Activated CD4-positive, alpha-beta T cell treated with anti-CD3 and anti-CD28 coated beads, Interleukin-2, amount 50 U/mL, for 16 hours (primary cell): ENCODE results near the gene RNGTT.
"Not testable (repeated sequence)": the region's sequence is repeated elsewhere in the genome, so short reads cannot be mapped to it uniquely, and the experiment has no call there.

Experiments used
- DNase-seq: peaks from one replicate; pipeline ENCODE4 v3.0.0-alpha.2; 2020

The RNGTT gene

GRCh38 chr6:88858455-88858854, 105.0 kb downstream of the RNGTT start:
- DNase-seq, result no peak

- no peak for DNase-seq
Measured at GRCh38 chr6:88856566-88856965, 106.9 kb downstream of the RNGTT start.

GRCh38 chr6:88855541-88856147, 107.8 kb downstream of the RNGTT start:
- DNase-seq, result no peak

- DNase-seq, result no peak
Measured at GRCh38 chr6:88852775-88853174, 110.6 kb downstream of the RNGTT start.

GRCh38 chr6:88852000-88852399, 111.4 kb downstream of the RNGTT start:
- DNase-seq, result no peak

GRCh38 chr6:88848870-88849269, 114.5 kb downstream of the RNGTT start:
- no peak for DNase-seq

GRCh38 chr6:88843040-88843439, 120.4 kb downstream of the RNGTT start:
- DNase-seq, result no peak

GRCh38 chr6:88842320-88842719, 121.1 kb downstream of the RNGTT start:
- DNase-seq, result no peak

- DNase-seq, result no peak
Measured at GRCh38 chr6:88840796-88841539, 122.5 kb downstream of the RNGTT start.

GRCh38 chr6:88840289-88840688, 123.1 kb downstream of the RNGTT start:
- DNase-seq, result no peak

- DNase-seq, result no peak
Measured at GRCh38 chr6:88839280-88839679, 124.1 kb downstream of the RNGTT start.

GRCh38 chr6:88835210-88835609, 128.2 kb downstream of the RNGTT start:
- no peak for DNase-seq

GRCh38 chr6:88833071-88833470, 130.3 kb downstream of the RNGTT start:
- DNase-seq, result not testable (repeated sequence)

- DNase-seq, result not testable (repeated sequence)
Measured at GRCh38 chr6:88827599-88827998, 135.8 kb downstream of the RNGTT start.

- DNase-seq, result no peak
Measured at GRCh38 chr6:88825856-88826255, 137.6 kb downstream of the RNGTT start.

GRCh38 chr6:88823998-88824397, 139.4 kb downstream of the RNGTT start:
- DNase-seq, result no peak

GRCh38 chr6:88815491-88815890, 147.9 kb downstream of the RNGTT start:
- DNase-seq, result no peak

GRCh38 chr6:88814909-88815308, 148.5 kb downstream of the RNGTT start:
- DNase-seq, result no peak

GRCh38 chr6:88813045-88813444, 150.4 kb downstream of the RNGTT start:
- no peak for DNase-seq

- DNase-seq, result no peak
Measured at GRCh38 chr6:88810701-88811100, 152.7 kb downstream of the RNGTT start.

GRCh38 chr6:88810089-88810488, 153.3 kb downstream of the RNGTT start:
- no peak for DNase-seq

GRCh38 chr6:88808381-88808780, 155.0 kb downstream of the RNGTT start:
- no peak for DNase-seq

- no peak for DNase-seq
Measured at GRCh38 chr6:88807622-88808021, 155.8 kb downstream of the RNGTT start.

- no peak for DNase-seq
Measured at GRCh38 chr6:88806728-88807127, 156.7 kb downstream of the RNGTT start.

- no peak for DNase-seq
Measured at GRCh38 chr6:88804701-88805100, 158.7 kb downstream of the RNGTT start.
